ENCODE measurements around the gene TTC21A. TPM values are rescaled to one million over a fixed set of nuclear protein-coding genes. Genes with fewer than 3 reads are reported as not detected.

Gene TTC21A
- total RNA-seq, 6 experiments from 2014 or later, result 1.4 to 3.5 (median 2.5) TPM

GRCh38 chr3:39110041-39110639, 2.7 kb downstream of the TTC21A start:
- WGBS (ENCODE audit: insufficient coverage, low coverage, low lambda C conversion rate, missing lambda C conversion rate), result 90% methylated on average over 2 of the region's 2 CpGs
- TF ChIP-seq POLR2A (IDR thresholded peaks at IDR 0.05) (no peak), CTCF (IDR thresholded peaks at IDR 0.05) (no peak)
- DNase-seq, result no peak
- ATAC-seq, result no peak
- H3K4me1 ChIP-seq, result peaks cover 0 to 15% (median 6%) of the 10 kb centered on the region in 4 donors
- H3K36me3 ChIP-seq, result no peaks in the 10 kb centered on the region
- H3K27me3 ChIP-seq, result no peaks in the 10 kb centered on the region
- H3K27ac ChIP-seq, result no peak overlapping the region
- intact Hi-C loops (cut with DNase I), result no loop called here
- H3K9me3 ChIP-seq, result no peaks in the 10 kb centered on the region
- no peak overlapping the region for H3K4me3 ChIP-seq

- no peaks in the 10 kb centered on the region for H3K27me3 ChIP-seq
- no peak overlapping the region for H3K27ac ChIP-seq
- ATAC-seq (no peak), DNase-seq (no peak)
- TF ChIP-seq POLR2A (IDR thresholded peaks at IDR 0.05), result no peak
- TF ChIP-seq CTCF (IDR thresholded peaks at IDR 0.05), result no peak
- intact Hi-C loops (cut with DNase I), result no loop called here
- H3K4me1 ChIP-seq, result peaks cover 0 to 6% (median 2%) of the 10 kb centered on the region in 4 donors
- no peak overlapping the region for H3K4me3 ChIP-seq
- H3K9me3 ChIP-seq, result no peaks in the 10 kb centered on the region
- WGBS (ENCODE audit: insufficient coverage, low coverage, low lambda C conversion rate, missing lambda C conversion rate), result 88% methylated on average over 1 of the region's 3 CpGs
- no peaks in the 10 kb centered on the region for H3K36me3 ChIP-seq
Observed at GRCh38 chr3:39112113-39112512, 4.6 kb downstream of the TTC21A start.

- TF ChIP-seq POLR2A (IDR thresholded peaks at IDR 0.05), result no peak
- TF ChIP-seq CTCF (IDR thresholded peaks at IDR 0.05), result no peak
- no peak overlapping the region for H3K4me3 ChIP-seq
- peaks cover 0 to 6% (median 2%) of the 10 kb centered on the region in 4 donors for H3K4me1 ChIP-seq
- DNase-seq (peak in 1 of 3 donors; percentile 28), ATAC-seq (no peak)
- no peaks in the 10 kb centered on the region for H3K9me3 ChIP-seq
- no peak overlapping the region for H3K27ac ChIP-seq
- no peaks in the 10 kb centered on the region for H3K27me3 ChIP-seq
- WGBS (ENCODE audit: insufficient coverage, low coverage, low lambda C conversion rate, missing lambda C conversion rate), result no CpG with 5 or more reads among the region's 2 CpGs
- intact Hi-C loops (cut with DNase I), result no loop called here
- H3K36me3 ChIP-seq, result no peaks in the 10 kb centered on the region
Observed at GRCh38 chr3:39112535-39112934, 5.1 kb downstream of the TTC21A start.

GRCh38 chr3:39113291-39113690, 5.8 kb downstream of the TTC21A start:
- no peaks in the 10 kb centered on the region for H3K27me3 ChIP-seq
- TF ChIP-seq POLR2A (IDR thresholded peaks at IDR 0.05), result no peak
- H3K36me3 ChIP-seq, result no peaks in the 10 kb centered on the region
- DNase-seq (peak in 1 of 3 donors; percentile 30), ATAC-seq (no peak)
- 89% methylated on average over 1 of the region's 3 CpGs for WGBS (ENCODE audit: insufficient coverage, low coverage, low lambda C conversion rate, missing lambda C conversion rate)
- intact Hi-C loops (cut with DNase I), result no loop called here
- no peak overlapping the region for H3K27ac ChIP-seq
- peaks cover 0 to under 1% (median under 1%) of the 10 kb centered on the region in 4 donors for H3K4me1 ChIP-seq
- no peak overlapping the region for H3K4me3 ChIP-seq
- H3K9me3 ChIP-seq, result no peaks in the 10 kb centered on the region

GRCh38 chr3:39114456-39114855, 7.0 kb downstream of the TTC21A start:
- Histone ChIP-seq H3K27ac (no peak overlapping the region), H3K27me3 (no peaks in the 10 kb centered on the region), H3K4me1 (peaks cover 0 to 4% (median 0%) of the 10 kb centered on the region in 4 donors), H3K36me3 (no peaks in the 10 kb centered on the region), H3K9me3 (no peaks in the 10 kb centered on the region), H3K4me3 (no peak overlapping the region)
- TF ChIP-seq POLR2A (IDR thresholded peaks at IDR 0.05) (no peak), CTCF (IDR thresholded peaks at IDR 0.05) (no peak)
- 75% methylated on average over 4 of the region's 5 CpGs for WGBS (ENCODE audit: insufficient coverage, low coverage, low lambda C conversion rate, missing lambda C conversion rate)
- peak in 1 of 3 donors; percentile 22 for DNase-seq
- no peak for ATAC-seq
- intact Hi-C loops (cut with DNase I), result no loop called here
